HG02970 (cell line): ENCODE data around the gene RASSF3.
"Not testable (repeated sequence)": the region's sequence is repeated elsewhere in the genome, so short reads cannot be mapped to it uniquely, and the experiment has no call there.

Experiments
- ATAC-seq: cut with Tn5 transposase; IDR thresholded peaks from one replicate; pipeline ENCODE4 v1.9.1; 2021; ENCODE audit warnings: mild to moderate bottlenecking, moderate library complexity, moderate number of reproducible peaks; ENCODE audit not compliant: unreplicated experiment, low FRiP score

Gene RASSF3

GRCh38 chr12:64595863-64596793 is 14.2 kb upstream of the RASSF3 start:
- ATAC-seq, result no peak

GRCh38 chr12:64598831-64599230 is 11.5 kb upstream of the RASSF3 start:
- ATAC-seq, result no peak

GRCh38 chr12:64600164-64600561 is 10.1 kb upstream of the RASSF3 start:
- no peak for ATAC-seq

- no peak for ATAC-seq
Observed at GRCh38 chr12:64603183-64603841, 7.0 kb upstream of the RASSF3 start.

GRCh38 chr12:64608901-64609535 is 1.3 kb upstream of the RASSF3 start:
- ATAC-seq, result no peak

GRCh38 chr12:64609536-64610078 is 688 bp upstream of the RASSF3 start:
- no peak for ATAC-seq

GRCh38 chr12:64610660-64611340 is 505 bp downstream of the RASSF3 start:
- peak; percentile 49 for ATAC-seq

GRCh38 chr12:64611341-64612284 is 1.3 kb downstream of the RASSF3 start:
- no peak for ATAC-seq

- no peak for ATAC-seq
Observed at GRCh38 chr12:64612843-64613242, 2.5 kb downstream of the RASSF3 start.

- ATAC-seq, result not testable (repeated sequence)
Observed at GRCh38 chr12:64613775-64614398, 3.6 kb downstream of the RASSF3 start.

- no peak for ATAC-seq
Observed at GRCh38 chr12:64616201-64616600, 5.9 kb downstream of the RASSF3 start.

GRCh38 chr12:64618953-64619590 is 8.8 kb downstream of the RASSF3 start:
- no peak for ATAC-seq

GRCh38 chr12:64621257-64621942 is 11.1 kb downstream of the RASSF3 start:
- ATAC-seq, result peak; percentile 52

- ATAC-seq, result no peak
Observed at GRCh38 chr12:64624035-64624434, 13.7 kb downstream of the RASSF3 start.

GRCh38 chr12:64625243-64626077 is 15.2 kb downstream of the RASSF3 start:
- ATAC-seq, result no peak

GRCh38 chr12:64626588-64626987 is 16.3 kb downstream of the RASSF3 start:
- not testable (repeated sequence) for ATAC-seq

GRCh38 chr12:64627771-64628170 is 17.5 kb downstream of the RASSF3 start:
- ATAC-seq, result no peak
